Hepatocyte (in vitro differentiated cells): ENCODE results near the gene RPL10.

Experiments
- EZH2 ChIP-seq: fragments of 200-600 bp; sonication (generic); IDR thresholded peaks from 2 replicates; pipeline ENCODE4 v1.6.1; 2016; ENCODE audit warnings: antibody characterized with exemption, mild to moderate bottlenecking, borderline replicate concordance
- EZH2phosphoT487 ChIP-seq: fragments of 200-600 bp; sonication (generic); IDR thresholded peaks from one replicate; pipeline ENCODE4 v1.6.1; 2018; ENCODE audit warnings: antibody characterized with exemption, mild to moderate bottlenecking, low read depth, moderate library complexity; ENCODE audit not compliant: unreplicated experiment, severe bottlenecking
- TF ChIP-seq, protein P1 (sequence below): fragments of 200-600 bp; sonication (generic); IDR thresholded peaks from 2 replicates; pipeline ENCODE4 v1.5.1; 2016; ENCODE audit warnings: antibody characterized with exemption, mild to moderate bottlenecking; ENCODE audit not compliant: poor library complexity

DNA sequence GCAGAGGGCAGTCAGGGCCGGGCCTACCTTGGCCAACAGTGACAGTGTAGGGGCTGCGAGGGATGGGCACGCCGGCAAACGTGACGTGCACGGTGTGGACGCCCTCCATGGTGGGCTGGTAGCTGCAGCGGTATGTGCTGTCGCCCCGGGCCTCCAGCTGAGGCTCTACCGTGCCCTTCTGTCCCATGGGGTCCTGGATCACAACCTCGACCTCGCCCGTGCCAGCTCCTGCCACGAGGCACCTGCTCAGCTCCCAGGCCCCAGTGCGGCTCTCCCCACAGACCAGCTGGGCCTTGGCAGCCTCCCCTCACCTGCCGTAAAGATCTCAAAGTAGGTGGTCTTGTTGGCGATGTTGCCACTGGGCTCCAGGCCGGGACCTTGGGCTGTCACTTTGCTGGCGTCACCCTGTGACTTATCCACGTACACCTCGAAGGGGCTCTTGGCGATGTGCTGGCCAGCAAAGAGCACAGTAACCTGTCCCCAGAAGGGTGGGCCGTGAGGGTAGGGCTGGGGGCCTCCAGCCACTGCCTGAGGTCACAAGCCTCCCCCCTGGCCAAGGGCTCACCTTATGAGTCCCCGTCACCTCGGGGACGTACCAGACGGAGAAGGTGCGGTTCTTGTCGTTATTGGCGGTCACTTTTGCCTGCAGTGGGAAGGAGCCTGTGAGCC, 32.0 kb upstream of the RPL10 start:
- TF ChIP-seq, protein P1, sequence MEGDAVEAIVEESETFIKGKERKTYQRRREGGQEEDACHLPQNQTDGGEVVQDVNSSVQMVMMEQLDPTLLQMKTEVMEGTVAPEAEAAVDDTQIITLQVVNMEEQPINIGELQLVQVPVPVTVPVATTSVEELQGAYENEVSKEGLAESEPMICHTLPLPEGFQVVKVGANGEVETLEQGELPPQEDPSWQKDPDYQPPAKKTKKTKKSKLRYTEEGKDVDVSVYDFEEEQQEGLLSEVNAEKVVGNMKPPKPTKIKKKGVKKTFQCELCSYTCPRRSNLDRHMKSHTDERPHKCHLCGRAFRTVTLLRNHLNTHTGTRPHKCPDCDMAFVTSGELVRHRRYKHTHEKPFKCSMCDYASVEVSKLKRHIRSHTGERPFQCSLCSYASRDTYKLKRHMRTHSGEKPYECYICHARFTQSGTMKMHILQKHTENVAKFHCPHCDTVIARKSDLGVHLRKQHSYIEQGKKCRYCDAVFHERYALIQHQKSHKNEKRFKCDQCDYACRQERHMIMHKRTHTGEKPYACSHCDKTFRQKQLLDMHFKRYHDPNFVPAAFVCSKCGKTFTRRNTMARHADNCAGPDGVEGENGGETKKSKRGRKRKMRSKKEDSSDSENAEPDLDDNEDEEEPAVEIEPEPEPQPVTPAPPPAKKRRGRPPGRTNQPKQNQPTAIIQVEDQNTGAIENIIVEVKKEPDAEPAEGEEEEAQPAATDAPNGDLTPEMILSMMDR = no peak
- TF ChIP-seq EZH2 (no peak), EZH2phosphoT487 (no peak)
